HepG2 (cell line): ENCODE measurements around the gene GRK5. TPM values are rescaled to one million over a fixed set of nuclear protein-coding genes. Genes with fewer than 3 reads are reported as not detected.

Source experiments
- ARID2 ChIP-seq: sonication (generic); formaldehyde crosslinking; IDR thresholded peaks from 2 replicates; pipeline ENCODE4 v1.8.1; 2022; ENCODE audit warnings: mild to moderate bottlenecking, missing genetic modification reagents, borderline replicate concordance
- ARNTL ChIP-seq: sonication (generic); formaldehyde crosslinking; IDR thresholded peaks from 2 replicates; pipeline ENCODE4 v1.4.0; 2020; ENCODE audit warnings: mild to moderate bottlenecking, missing genetic modification reagents
- REL ChIP-seq: sonication (generic); formaldehyde crosslinking; conservative IDR thresholded peaks from 2 replicates; pipeline ENCODE4 v1.8.0; 2022; ENCODE audit warnings: mild to moderate bottlenecking, missing genetic modification reagents, moderate library complexity
- REPIN1 ChIP-seq: sonication (generic); formaldehyde crosslinking; IDR thresholded peaks from 2 replicates; pipeline ENCODE4 v1.8.0; 2022; ENCODE audit warnings: missing genetic modification reagents, low read depth, mild to moderate bottlenecking, borderline replicate concordance
- XBP1 ChIP-seq: sonication (generic); formaldehyde crosslinking; IDR thresholded peaks from 2 replicates; pipeline ENCODE4 v1.5.0; 2020; ENCODE audit warnings: missing genetic modification reagents
- YEATS2 ChIP-seq: sonication (generic); formaldehyde crosslinking; IDR thresholded peaks from 2 replicates; pipeline ENCODE4 v1.4.0; 2020; ENCODE audit warnings: missing genetic modification reagents, borderline replicate concordance
- ZNF614 ChIP-seq: IDR thresholded peaks from 2 replicates; pipeline ENCODE4 v1.6.1; 2018; ENCODE audit warnings: missing biosample characterization, missing genetic modification reagents, inconsistent platforms, borderline replicate concordance
- ZNF766 ChIP-seq: sonication (generic); formaldehyde crosslinking; IDR thresholded peaks from 2 replicates; pipeline ENCODE4 v1.5.0; 2020; ENCODE audit warnings: missing genetic modification reagents, borderline replicate concordance
- polyA plus RNA-seq, 8 experiments: library from polyadenylated mRNA; depleted of rRNA in 3 of 8; stranded (reverse) in 7 of 8; unstranded in 1 of 8; fragments of >200 nt; fragmentation: Illumina TruSeq in 4 of 8; extraction: Trizol in 4 of 8; gene quantifications; 2 replicates each; pipeline versions ENCODE4 v1.2.1 to v1.2.3, GENCODE V29; 2011 to 2016; ENCODE audit warnings: low read depth in 4 of 8, missing spikeins in 1 of 8, mixed read lengths in 1 of 8; ENCODE audit not compliant: insufficient read depth in 1 of 8
- total RNA-seq, 5 experiments: library from RNA; depleted of rRNA; stranded (reverse); fragments of >200 nt; fragmentation: Illumina TruSeq; extraction: Trizol; gene quantifications; 2 replicates each; pipeline ENCODE4 v1.2.3, GENCODE V29; 2016; ENCODE audit warnings: low read depth in 1 of 5
- TF ChIP-seq, protein P1 (sequence below): sonication (generic); formaldehyde crosslinking; IDR thresholded peaks from 2 replicates; pipeline ENCODE4 v1.5.0; 2020; ENCODE audit warnings: mild to moderate bottlenecking, missing genetic modification reagents
- TF ChIP-seq, protein P2 (sequence below): sonication (generic); formaldehyde crosslinking; IDR thresholded peaks from 2 replicates; pipeline ENCODE4 v1.4.0; 2020; ENCODE audit warnings: mild to moderate bottlenecking, missing genetic modification reagents, borderline replicate concordance
- TF ChIP-seq, protein P3 (sequence below): sonication (generic); formaldehyde crosslinking; IDR thresholded peaks from 2 replicates; pipeline ENCODE4 v1.9.0; 2021; ENCODE audit warnings: mild to moderate bottlenecking, missing genetic modification reagents
- TF ChIP-seq, protein P4 (sequence below): sonication (generic); formaldehyde crosslinking; IDR thresholded peaks from 2 replicates; pipeline ENCODE4 v1.9.0; 2021; ENCODE audit warnings: missing genetic modification reagents, mild to moderate bottlenecking, borderline replicate concordance

Gene GRK5
- total and polyA plus RNA-seq, 2 of the 13 experiments (the other 11 are each of a cell fraction or from before 2014, with no cell fraction given), result 10.4 to 12.6 TPM

DNA sequence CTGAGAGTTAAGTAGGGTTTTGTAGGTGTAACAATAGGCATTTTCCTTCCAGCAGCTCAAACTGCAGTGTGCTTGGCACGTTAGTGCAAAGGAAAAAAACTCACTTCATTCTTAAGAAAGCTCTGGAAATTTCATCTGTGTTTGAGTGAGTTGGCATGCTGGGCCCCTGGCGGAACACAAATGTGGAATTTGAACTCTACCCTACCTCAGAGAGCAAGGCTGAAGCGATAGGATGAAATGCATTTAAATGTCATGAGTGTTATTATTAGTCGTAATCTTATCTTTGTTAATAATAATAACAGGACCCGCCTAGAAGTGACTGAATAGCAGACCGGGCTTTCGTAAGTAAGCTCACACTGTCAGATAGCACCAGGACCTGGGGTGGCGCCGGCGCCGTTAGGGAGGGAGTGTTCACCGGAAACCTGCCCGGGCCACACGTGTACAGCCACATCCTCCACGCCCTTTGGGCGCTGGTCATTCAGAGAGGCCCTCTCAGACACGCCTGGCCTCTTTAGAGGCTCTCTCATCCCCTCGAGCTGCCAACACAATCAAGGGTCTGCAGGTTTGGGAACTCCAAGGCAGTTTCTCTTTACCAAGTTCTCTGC, 63.5 kb downstream of the GRK5 start (continued):
- TF ChIP-seq, protein P1, sequence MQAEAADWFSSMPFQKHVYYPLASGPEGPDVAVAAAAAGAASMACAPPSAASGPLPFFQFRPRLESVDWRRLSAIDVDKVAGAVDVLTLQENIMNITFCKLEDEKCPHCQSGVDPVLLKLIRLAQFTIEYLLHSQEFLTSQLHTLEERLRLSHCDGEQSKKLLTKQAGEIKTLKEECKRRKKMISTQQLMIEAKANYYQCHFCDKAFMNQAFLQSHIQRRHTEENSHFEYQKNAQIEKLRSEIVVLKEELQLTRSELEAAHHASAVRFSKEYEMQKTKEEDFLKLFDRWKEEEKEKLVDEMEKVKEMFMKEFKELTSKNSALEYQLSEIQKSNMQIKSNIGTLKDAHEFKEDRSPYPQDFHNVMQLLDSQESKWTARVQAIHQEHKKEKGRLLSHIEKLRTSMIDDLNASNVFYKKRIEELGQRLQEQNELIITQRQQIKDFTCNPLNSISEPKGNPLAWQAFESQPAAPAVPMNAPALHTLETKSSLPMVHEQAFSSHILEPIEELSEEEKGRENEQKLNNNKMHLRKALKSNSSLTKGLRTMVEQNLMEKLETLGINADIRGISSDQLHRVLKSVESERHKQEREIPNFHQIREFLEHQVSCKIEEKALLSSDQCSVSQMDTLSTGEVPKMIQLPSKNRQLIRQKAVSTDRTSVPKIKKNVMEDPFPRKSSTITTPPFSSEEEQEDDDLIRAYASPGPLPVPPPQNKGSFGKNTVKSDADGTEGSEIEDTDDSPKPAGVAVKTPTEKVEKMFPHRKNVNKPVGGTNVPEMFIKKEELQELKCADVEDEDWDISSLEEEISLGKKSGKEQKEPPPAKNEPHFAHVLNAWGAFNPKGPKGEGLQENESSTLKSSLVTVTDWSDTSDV (CRISPR knock-in tag), result no peak
- TF ChIP-seq XBP1 (CRISPR knock-in tag) (no peak), REL (CRISPR knock-in tag) (no peak), ZNF766 (CRISPR knock-in tag) (peak; percentile 81), ARNTL (CRISPR knock-in tag) (peak; percentile 93), ZNF614 (CRISPR knock-in tag) (no peak), REPIN1 (peak; percentile 77), ARID2 (CRISPR knock-in tag) (peak; percentile 57; the same call in 1 of the 2 replicates), YEATS2 (CRISPR knock-in tag) (peak; percentile 27; the same call in 1 of the 2 replicates)
- TF ChIP-seq, protein P2, sequence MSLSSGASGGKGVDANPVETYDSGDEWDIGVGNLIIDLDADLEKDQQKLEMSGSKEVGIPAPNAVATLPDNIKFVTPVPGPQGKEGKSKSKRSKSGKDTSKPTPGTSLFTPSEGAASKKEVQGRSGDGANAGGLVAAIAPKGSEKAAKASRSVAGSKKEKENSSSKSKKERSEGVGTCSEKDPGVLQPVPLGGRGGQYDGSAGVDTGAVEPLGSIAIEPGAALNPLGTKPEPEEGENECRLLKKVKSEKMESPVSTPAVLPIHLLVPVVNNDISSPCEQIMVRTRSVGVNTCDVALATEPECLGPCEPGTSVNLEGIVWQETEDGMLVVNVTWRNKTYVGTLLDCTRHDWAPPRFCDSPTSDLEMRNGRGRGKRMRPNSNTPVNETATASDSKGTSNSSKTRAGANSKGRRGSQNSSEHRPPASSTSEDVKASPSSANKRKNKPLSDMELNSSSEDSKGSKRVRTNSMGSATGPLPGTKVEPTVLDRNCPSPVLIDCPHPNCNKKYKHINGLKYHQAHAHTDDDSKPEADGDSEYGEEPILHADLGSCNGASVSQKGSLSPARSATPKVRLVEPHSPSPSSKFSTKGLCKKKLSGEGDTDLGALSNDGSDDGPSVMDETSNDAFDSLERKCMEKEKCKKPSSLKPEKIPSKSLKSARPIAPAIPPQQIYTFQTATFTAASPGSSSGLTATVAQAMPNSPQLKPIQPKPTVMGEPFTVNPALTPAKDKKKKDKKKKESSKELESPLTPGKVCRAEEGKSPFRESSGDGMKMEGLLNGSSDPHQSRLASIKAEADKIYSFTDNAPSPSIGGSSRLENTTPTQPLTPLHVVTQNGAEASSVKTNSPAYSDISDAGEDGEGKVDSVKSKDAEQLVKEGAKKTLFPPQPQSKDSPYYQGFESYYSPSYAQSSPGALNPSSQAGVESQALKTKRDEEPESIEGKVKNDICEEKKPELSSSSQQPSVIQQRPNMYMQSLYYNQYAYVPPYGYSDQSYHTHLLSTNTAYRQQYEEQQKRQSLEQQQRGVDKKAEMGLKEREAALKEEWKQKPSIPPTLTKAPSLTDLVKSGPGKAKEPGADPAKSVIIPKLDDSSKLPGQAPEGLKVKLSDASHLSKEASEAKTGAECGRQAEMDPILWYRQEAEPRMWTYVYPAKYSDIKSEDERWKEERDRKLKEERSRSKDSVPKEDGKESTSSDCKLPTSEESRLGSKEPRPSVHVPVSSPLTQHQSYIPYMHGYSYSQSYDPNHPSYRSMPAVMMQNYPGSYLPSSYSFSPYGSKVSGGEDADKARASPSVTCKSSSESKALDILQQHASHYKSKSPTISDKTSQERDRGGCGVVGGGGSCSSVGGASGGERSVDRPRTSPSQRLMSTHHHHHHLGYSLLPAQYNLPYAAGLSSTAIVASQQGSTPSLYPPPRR (CRISPR knock-in tag), result no peak
- TF ChIP-seq, protein P3, sequence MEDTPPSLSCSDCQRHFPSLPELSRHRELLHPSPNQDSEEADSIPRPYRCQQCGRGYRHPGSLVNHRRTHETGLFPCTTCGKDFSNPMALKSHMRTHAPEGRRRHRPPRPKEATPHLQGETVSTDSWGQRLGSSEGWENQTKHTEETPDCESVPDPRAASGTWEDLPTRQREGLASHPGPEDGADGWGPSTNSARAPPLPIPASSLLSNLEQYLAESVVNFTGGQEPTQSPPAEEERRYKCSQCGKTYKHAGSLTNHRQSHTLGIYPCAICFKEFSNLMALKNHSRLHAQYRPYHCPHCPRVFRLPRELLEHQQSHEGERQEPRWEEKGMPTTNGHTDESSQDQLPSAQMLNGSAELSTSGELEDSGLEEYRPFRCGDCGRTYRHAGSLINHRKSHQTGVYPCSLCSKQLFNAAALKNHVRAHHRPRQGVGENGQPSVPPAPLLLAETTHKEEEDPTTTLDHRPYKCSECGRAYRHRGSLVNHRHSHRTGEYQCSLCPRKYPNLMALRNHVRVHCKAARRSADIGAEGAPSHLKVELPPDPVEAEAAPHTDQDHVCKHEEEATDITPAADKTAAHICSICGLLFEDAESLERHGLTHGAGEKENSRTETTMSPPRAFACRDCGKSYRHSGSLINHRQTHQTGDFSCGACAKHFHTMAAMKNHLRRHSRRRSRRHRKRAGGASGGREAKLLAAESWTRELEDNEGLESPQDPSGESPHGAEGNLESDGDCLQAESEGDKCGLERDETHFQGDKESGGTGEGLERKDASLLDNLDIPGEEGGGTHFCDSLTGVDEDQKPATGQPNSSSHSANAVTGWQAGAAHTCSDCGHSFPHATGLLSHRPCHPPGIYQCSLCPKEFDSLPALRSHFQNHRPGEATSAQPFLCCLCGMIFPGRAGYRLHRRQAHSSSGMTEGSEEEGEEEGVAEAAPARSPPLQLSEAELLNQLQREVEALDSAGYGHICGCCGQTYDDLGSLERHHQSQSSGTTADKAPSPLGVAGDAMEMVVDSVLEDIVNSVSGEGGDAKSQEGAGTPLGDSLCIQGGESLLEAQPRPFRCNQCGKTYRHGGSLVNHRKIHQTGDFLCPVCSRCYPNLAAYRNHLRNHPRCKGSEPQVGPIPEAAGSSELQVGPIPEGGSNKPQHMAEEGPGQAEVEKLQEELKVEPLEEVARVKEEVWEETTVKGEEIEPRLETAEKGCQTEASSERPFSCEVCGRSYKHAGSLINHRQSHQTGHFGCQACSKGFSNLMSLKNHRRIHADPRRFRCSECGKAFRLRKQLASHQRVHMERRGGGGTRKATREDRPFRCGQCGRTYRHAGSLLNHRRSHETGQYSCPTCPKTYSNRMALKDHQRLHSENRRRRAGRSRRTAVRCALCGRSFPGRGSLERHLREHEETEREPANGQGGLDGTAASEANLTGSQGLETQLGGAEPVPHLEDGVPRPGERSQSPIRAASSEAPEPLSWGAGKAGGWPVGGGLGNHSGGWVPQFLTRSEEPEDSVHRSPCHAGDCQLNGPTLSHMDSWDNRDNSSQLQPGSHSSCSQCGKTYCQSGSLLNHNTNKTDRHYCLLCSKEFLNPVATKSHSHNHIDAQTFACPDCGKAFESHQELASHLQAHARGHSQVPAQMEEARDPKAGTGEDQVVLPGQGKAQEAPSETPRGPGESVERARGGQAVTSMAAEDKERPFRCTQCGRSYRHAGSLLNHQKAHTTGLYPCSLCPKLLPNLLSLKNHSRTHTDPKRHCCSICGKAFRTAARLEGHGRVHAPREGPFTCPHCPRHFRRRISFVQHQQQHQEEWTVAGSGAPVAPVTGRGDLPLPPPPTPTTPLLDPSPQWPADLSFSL, result no peak
- TF ChIP-seq, protein P4, sequence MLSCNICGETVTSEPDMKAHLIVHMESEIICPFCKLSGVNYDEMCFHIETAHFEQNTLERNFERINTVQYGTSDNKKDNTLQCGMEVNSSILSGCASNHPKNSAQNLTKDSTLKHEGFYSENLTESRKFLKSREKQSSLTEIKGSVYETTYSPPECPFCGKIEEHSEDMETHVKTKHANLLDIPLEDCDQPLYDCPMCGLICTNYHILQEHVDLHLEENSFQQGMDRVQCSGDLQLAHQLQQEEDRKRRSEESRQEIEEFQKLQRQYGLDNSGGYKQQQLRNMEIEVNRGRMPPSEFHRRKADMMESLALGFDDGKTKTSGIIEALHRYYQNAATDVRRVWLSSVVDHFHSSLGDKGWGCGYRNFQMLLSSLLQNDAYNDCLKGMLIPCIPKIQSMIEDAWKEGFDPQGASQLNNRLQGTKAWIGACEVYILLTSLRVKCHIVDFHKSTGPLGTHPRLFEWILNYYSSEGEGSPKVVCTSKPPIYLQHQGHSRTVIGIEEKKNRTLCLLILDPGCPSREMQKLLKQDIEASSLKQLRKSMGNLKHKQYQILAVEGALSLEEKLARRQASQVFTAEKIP (CRISPR knock-in tag), result no peak
